PC-3 (cell line): ENCODE results near the gene TKFC. TPM values are rescaled to one million over a fixed set of nuclear protein-coding genes. Genes with fewer than 3 reads are reported as not detected.

ENCODE experiments used
- ATAC-seq: fragments of 200-7000 bp; cut with Tn5 transposase; 2 replicates; pipeline ENCODE4 v1.9.1; 2020; ENCODE audit warnings: mild to moderate bottlenecking, moderate library complexity
- BruUV-seq: library from RNA; stranded (reverse); fragments of 400-500 nt; replicated peaks from 2 replicates; lab custom pipeline; 2021; lab: Mats Ljungman, UMichigan
- CTCF ChIA-PET: fragments of 300-600 bp; sonication (Branson Sonifier 250); formaldehyde crosslinking; loops from one replicate; lab custom pipeline; 2022; ENCODE audit warnings: antibody characterized with exemption; lab: Charles Lee
- POLR2A ChIA-PET: fragments of 300-600 bp; sonication (Branson Sonifier 250); formaldehyde crosslinking; loops from one replicate; lab custom pipeline; 2022; ENCODE audit warnings: antibody characterized with exemption; ENCODE audit not compliant: unreplicated experiment; lab: Charles Lee
- DNase-seq: peaks from one replicate; pipeline ENCODE4 v3.0.0-alpha.2; 2015
- H2AFZ ChIP-seq: fragments of 300-600 bp; sonication (generic); 2 replicates; pipeline ENCODE4 v1.6.0; 2016; ENCODE audit warnings: antibody characterized with exemption, low read length
- H3F3A ChIP-seq: fragments of 300-600 bp; sonication (generic); one replicate; pipeline ENCODE4 v1.6.0; 2017; ENCODE audit warnings: antibody characterized with exemption, low read length, control low read depth, mild to moderate bottlenecking; ENCODE audit not compliant: unreplicated experiment
- H3K27ac ChIP-seq: fragments of 300-600 bp; sonication (generic); 2 replicates; pipeline ENCODE4 v1.5.1; 2016; ENCODE audit warnings: mild to moderate bottlenecking, low read length
- H3K27me3 ChIP-seq: fragments of 300-600 bp; sonication (generic); 2 replicates; pipeline ENCODE4 v1.6.1; 2016; ENCODE audit warnings: low read length, mixed read lengths
- H3K36me3 ChIP-seq: fragments of 300-600 bp; sonication (generic); 2 replicates; pipeline ENCODE4 v1.6.1; 2016; ENCODE audit warnings: low read depth, mixed run types, low read length, mixed read lengths
- H3K4me1 ChIP-seq: fragments of 300-600 bp; sonication (generic); 2 replicates; pipeline ENCODE4 v1.5.1; 2016; ENCODE audit warnings: low read length; ENCODE audit not compliant: insufficient read depth
- H3K4me2 ChIP-seq: fragments of 300-600 bp; sonication (generic); 2 replicates; pipeline ENCODE4 v1.6.0; 2016; ENCODE audit warnings: low read length
- H3K4me3 ChIP-seq: fragments of 300-600 bp; sonication (generic); 2 replicates; pipeline ENCODE4 v1.5.1; 2016; ENCODE audit warnings: mild to moderate bottlenecking, low read length, mixed read lengths
- H3K79me2 ChIP-seq: fragments of 300-600 bp; sonication (generic); 2 replicates; pipeline ENCODE4 v1.6.1; 2017; ENCODE audit warnings: low read length, mixed read lengths
- H3K9ac ChIP-seq: fragments of 300-600 bp; sonication (generic); 2 replicates; pipeline ENCODE4 v1.6.0; 2016; ENCODE audit warnings: mild to moderate bottlenecking, low read length
- H3K9me2 ChIP-seq: fragments of 300-600 bp; sonication (generic); replicated peaks from 2 replicates; pipeline ENCODE4 v1.6.1; 2016; ENCODE audit warnings: mixed run types, low read length, mixed read lengths
- H3K9me3 ChIP-seq: fragments of 300-600 bp; sonication (generic); 2 replicates; pipeline ENCODE4 v1.6.1; 2016; ENCODE audit warnings: low read length, mixed read lengths
- H4K20me1 ChIP-seq: fragments of 300-600 bp; sonication (generic); 2 replicates; pipeline ENCODE4 v1.6.1; 2016; ENCODE audit warnings: low read length, mixed read lengths
- EZH2 ChIP-seq: fragments of 300-600 bp; sonication (generic); IDR thresholded peaks from one replicate; pipeline ENCODE4 v1.6.1; 2017; ENCODE audit warnings: antibody characterized with exemption, mild to moderate bottlenecking, low read length; ENCODE audit not compliant: unreplicated experiment
- EZH2phosphoT487 ChIP-seq: fragments of 300-600 bp; sonication (generic); IDR thresholded peaks from 2 replicates; pipeline ENCODE4 v1.6.1; 2018; ENCODE audit warnings: mild to moderate bottlenecking, antibody characterized with exemption, low read length, borderline replicate concordance
- intact Hi-C: fragments of 100-400 bp; cut with micrococcal nuclease; formaldehyde crosslinking; loops from 2 replicates; pipeline ENCODE4 v1.9.0; 2023
- total RNA-seq: library from RNA; depleted of rRNA; stranded (reverse); fragments of >200 nt; gene quantifications from 2 replicates; pipeline ENCODE4 v1.2.3, GENCODE V29; 2014
- TF ChIP-seq, protein P1 (sequence below): fragments of 300-600 bp; sonication (generic); conservative IDR thresholded peaks from 2 replicates; pipeline ENCODE4 v1.5.1; 2017; ENCODE audit warnings: antibody characterized with exemption, low read depth, mild to moderate bottlenecking, low read length

The TKFC gene
- total RNA-seq, 1 experiment from 2014 or later, result 56.9 TPM

DNA sequence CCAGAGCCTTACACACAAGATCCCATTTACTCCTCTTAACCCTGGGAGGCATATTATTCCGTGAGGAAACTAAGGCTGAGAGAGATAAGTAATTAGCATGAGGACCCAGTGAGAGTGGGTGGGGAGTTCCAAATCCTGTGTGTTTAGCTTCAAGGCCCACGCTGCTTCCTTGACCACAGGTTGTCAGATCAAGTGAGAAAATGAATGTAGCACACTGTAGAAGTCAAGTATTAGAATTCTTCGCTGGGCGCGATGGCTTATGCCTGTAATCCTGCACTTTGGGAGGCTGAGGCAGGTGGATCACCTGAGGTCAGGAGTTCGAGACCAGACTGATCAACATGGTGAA is 24.8 kb downstream of the TKFC start:
- Histone ChIP-seq H3K27me3 (no peaks in the 10 kb centered on the region), H3K9ac (no peak overlapping the region), H3K9me3 (no peaks in the 10 kb centered on the region), H3K4me1 (peaks cover 10% of the 10 kb centered on the region; the same call in 1 of the 2 replicates), H3F3A (no peaks in the 10 kb centered on the region), H3K36me3 (peaks cover 4% of the 10 kb centered on the region; the same call in 1 of the 2 replicates), H3K9me2 (no peaks in the 10 kb centered on the region), H3K4me2 (no peak overlapping the region), H2AFZ (no peak overlapping the region), H3K4me3 (no peak overlapping the region), H4K20me1 (no peaks in the 10 kb centered on the region), H3K27ac (no peak overlapping the region), H3K79me2 (peaks cover 26% of the 10 kb centered on the region)
- CTCF ChIA-PET, result no interaction called here
- BruUV-seq, result no TSS peak
- no peak for DNase-seq
- POLR2A ChIA-PET, result no interaction called here
- TF ChIP-seq, protein P1, sequence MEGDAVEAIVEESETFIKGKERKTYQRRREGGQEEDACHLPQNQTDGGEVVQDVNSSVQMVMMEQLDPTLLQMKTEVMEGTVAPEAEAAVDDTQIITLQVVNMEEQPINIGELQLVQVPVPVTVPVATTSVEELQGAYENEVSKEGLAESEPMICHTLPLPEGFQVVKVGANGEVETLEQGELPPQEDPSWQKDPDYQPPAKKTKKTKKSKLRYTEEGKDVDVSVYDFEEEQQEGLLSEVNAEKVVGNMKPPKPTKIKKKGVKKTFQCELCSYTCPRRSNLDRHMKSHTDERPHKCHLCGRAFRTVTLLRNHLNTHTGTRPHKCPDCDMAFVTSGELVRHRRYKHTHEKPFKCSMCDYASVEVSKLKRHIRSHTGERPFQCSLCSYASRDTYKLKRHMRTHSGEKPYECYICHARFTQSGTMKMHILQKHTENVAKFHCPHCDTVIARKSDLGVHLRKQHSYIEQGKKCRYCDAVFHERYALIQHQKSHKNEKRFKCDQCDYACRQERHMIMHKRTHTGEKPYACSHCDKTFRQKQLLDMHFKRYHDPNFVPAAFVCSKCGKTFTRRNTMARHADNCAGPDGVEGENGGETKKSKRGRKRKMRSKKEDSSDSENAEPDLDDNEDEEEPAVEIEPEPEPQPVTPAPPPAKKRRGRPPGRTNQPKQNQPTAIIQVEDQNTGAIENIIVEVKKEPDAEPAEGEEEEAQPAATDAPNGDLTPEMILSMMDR, result no peak
- TF ChIP-seq EZH2phosphoT487 (no peak), EZH2 (no peak)
- no peak for ATAC-seq
- intact Hi-C loops, result no loop called here

- no peak overlapping the region for H3K4me2 ChIP-seq
- ChIA-PET POLR2A (no interaction called here), CTCF (no interaction called here)
- H3K4me1 ChIP-seq, result peaks cover 13% of the 10 kb centered on the region
- H3K79me2 ChIP-seq, result peaks cover 33% of the 10 kb centered on the region
- no peaks in the 10 kb centered on the region for H3K9me3 ChIP-seq
- no peak overlapping the region for H2AFZ ChIP-seq
- ATAC-seq (no peak), DNase-seq (no peak)
- TF ChIP-seq EZH2, result no peak
- TF ChIP-seq, protein P1, result no peak
- TF ChIP-seq EZH2phosphoT487, result no peak
- no peaks in the 10 kb centered on the region for H3F3A ChIP-seq
- no peak overlapping the region for H3K4me3 ChIP-seq
- no peaks in the 10 kb centered on the region for H4K20me1 ChIP-seq
- intact Hi-C loops, result no loop called here
- no TSS peak for BruUV-seq
- H3K36me3 ChIP-seq, result no peaks in the 10 kb centered on the region
- H3K9ac ChIP-seq, result no peak overlapping the region
- H3K27me3 ChIP-seq, result no peaks in the 10 kb centered on the region
- H3K27ac ChIP-seq, result no peak overlapping the region
- H3K9me2 ChIP-seq, result no peaks in the 10 kb centered on the region
These were observed 25.5 kb downstream of the TKFC start for GRCh38 chr11:61358566-61358965.

GRCh38 chr11:61359516-61359915 is 26.5 kb downstream of the TKFC start:
- no TSS peak for BruUV-seq
- Histone ChIP-seq H4K20me1 (no peaks in the 10 kb centered on the region), H3K27me3 (no peaks in the 10 kb centered on the region), H3K4me3 (no peak overlapping the region), H2AFZ (no peak overlapping the region), H3K4me1 (peaks cover 17% of the 10 kb centered on the region), H3K27ac (no peak overlapping the region), H3K9ac (no peak overlapping the region), H3K36me3 (peaks cover 9% of the 10 kb centered on the region), H3F3A (no peaks in the 10 kb centered on the region), H3K9me3 (no peaks in the 10 kb centered on the region), H3K9me2 (no peaks in the 10 kb centered on the region), H3K79me2 (peaks cover 42% of the 10 kb centered on the region), H3K4me2 (no peak overlapping the region)
- CTCF ChIA-PET, result no interaction called here
- no peak for ATAC-seq
- intact Hi-C loops, result no loop called here
- DNase-seq, result no peak
- TF ChIP-seq, protein P1, result no peak
- no peak for TF ChIP-seq EZH2phosphoT487
- no peak for TF ChIP-seq EZH2
- POLR2A ChIA-PET, result interaction anchor here (0.6 kb wide), 1 partner anchor 49 kb away, joined by 5 read pairs; no protein-coding TSS in a partner anchor
